ENCODE results near the gene CACNA1F. TPM values are rescaled to one million over a fixed set of nuclear protein-coding genes. Genes with fewer than 3 reads are reported as not detected.

CACNA1F gene
- total and polyA plus RNA-seq, 9 of the 15 experiments (the other 6 are each of a cell fraction or from before 2014, with no cell fraction given), result under 0.01 to 0.41 (median 0.03) TPM; not detected in 3

- no TSS peak for BruUV-seq (replicated peaks)
- no peak for ATAC-seq
- Histone ChIP-seq H3K9me3 (replicated peaks; ENCODE audit: control insufficient read depth, insufficient read depth, low read depth, low read length) (no peaks in the 10 kb centered on the region), H4K20me1 (replicated peaks; ENCODE audit: control insufficient read depth, insufficient read depth, low read length) (no peaks in the 10 kb centered on the region), H3K4me3 (no peak overlapping the region), H2AFZ (ENCODE audit: low read depth, low read length) (no peak overlapping the region), H3K27ac (ENCODE audit: extremely low read depth, low read depth, low read length) (no peak overlapping the region), H3K79me2 (ENCODE audit: control insufficient read depth, insufficient read depth, low read length) (no peaks in the 10 kb centered on the region), H3K4me1 (replicated peaks in 1 of 2; ENCODE audit: control insufficient read depth in 2 of 2, insufficient read depth in 2 of 2, low read length in 2 of 2) (peaks cover 0 to 11% of the 10 kb centered on the region in 2 experiments; a peak in 3 of 5 replicates), H3K4me2 (ENCODE audit: insufficient read depth, low read length) (no peak overlapping the region), H3K36me3 (ENCODE audit: control insufficient read depth, insufficient read depth, low read length) (no peaks in the 10 kb centered on the region), H3K27me3 (ENCODE audit: control insufficient read depth in 2 of 2, insufficient read depth in 2 of 2, low read length in 2 of 2) (no peaks in the 10 kb centered on the region), H3K9ac (ENCODE audit: insufficient read depth in 1 of 2, low read depth in 2 of 2, low read length in 2 of 2) (no peak overlapping the region), H3K9me1 (ENCODE audit: control insufficient read depth, insufficient read depth, low read length) (no peaks in the 10 kb centered on the region)
- in situ Hi-C loops (cut with MboI) (no loop called here), intact Hi-C loops (cut with micrococcal nuclease) (no loop called here)
- 49% methylated on average over 2 of the region's 5 CpGs for WGBS (ENCODE audit: insufficient coverage, low coverage, missing lambda C conversion rate)
- ChIA-PET CTCF (ENCODE audit: low intra/inter-chr PET ratio) (no interaction called here), POLR2A (interaction anchor here (2.2 kb wide), 1 partner anchor 9 kb away, joined by 10 read pairs; no protein-coding TSS in a partner anchor)
- no peak for DNase-seq (ENCODE audit: extremely low read depth in 1 of 4, low spot score in 3 of 4)
- FAIRE-seq, result no peak
- TF ChIP-seq MECOM (CRISPR knock-in tag; IDR thresholded peaks at IDR 0.05) (no peak), HCFC1 (IDR thresholded peaks at IDR 0.05; ENCODE audit: low read depth, low read length) (no peak), LCOR (CRISPR knock-in tag; IDR thresholded peaks at IDR 0.05) (no peak), CTCFL (IDR thresholded peaks at IDR 0.05; ENCODE audit: borderline replicate concordance, insufficient read depth, low read depth, low read length, poor library complexity, severe bottlenecking) (no peak), ZHX1 (conservative IDR thresholded peaks at IDR 0.05; ENCODE audit: low read length) (no peak), NR2C2 (CRISPR knock-in tag; IDR thresholded peaks at IDR 0.05) (no peak), NR2C2 (tag; IDR thresholded peaks at IDR 0.05) (no peak), STAG1 (CRISPR knock-in tag; IDR thresholded peaks at IDR 0.05; ENCODE audit: borderline replicate concordance) (no peak), CBX2 (IDR thresholded peaks at IDR 0.05; ENCODE audit: insufficient read depth, low read length, poor library complexity, severe bottlenecking) (no peak), ZNF695 (CRISPR knock-in tag; IDR thresholded peaks at IDR 0.05) (no peak)
Measured at GRCh38 chrX:49258749-49259124, 25.6 kb upstream of the CACNA1F start.
